ENCODE data around the gene ZNF280A.
"Not testable (repeated sequence)": the region's sequence is repeated elsewhere in the genome, so short reads cannot be mapped to it uniquely, and the experiment has no call there.

Gene ZNF280A

DNA sequence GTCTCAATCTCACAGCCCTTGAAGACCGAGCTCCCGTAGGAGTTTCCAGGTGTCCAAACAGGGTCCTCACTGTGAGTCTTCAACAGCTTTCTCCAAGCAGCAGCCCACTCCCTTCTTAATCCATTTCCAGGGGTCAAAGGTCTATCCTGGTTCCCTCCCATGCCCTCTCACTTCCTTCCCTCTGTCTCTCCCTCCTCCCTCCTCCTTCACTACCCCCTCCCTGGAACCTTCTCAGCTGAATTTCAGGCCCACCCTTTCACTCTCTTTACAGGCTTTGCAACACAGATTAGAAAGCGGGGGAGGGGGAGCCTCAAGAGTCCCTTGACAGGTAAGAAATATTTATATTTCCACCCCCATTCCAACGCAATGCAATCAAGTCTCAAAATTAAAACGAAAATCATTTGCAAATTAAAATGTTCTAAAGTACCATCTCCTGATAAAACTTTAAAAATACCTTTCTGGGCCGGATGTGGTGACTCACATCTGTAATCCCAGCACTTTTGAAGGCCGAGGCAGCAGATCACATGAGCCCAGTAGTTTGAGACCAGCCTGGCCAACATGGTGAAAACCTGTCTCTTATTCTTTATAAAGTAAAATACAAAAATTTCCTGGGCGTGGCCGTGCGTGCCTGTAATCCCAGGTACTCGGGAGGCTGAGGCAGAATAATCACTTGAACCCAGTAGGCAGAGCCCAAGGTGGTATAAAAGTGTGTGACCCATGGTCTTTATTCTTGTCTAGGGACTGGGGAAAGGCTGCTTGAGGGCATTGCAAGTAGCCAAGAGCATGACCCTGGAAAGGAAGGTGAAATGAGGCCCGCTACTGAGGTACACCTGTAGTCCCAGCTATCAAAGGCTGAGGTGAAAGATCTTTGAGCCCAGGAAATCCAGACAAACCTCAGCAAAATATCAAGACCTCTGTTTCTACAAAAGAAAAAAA, 865 bp upstream of the ZNF280A start:
- TF ChIP-seq, protein P1, sequence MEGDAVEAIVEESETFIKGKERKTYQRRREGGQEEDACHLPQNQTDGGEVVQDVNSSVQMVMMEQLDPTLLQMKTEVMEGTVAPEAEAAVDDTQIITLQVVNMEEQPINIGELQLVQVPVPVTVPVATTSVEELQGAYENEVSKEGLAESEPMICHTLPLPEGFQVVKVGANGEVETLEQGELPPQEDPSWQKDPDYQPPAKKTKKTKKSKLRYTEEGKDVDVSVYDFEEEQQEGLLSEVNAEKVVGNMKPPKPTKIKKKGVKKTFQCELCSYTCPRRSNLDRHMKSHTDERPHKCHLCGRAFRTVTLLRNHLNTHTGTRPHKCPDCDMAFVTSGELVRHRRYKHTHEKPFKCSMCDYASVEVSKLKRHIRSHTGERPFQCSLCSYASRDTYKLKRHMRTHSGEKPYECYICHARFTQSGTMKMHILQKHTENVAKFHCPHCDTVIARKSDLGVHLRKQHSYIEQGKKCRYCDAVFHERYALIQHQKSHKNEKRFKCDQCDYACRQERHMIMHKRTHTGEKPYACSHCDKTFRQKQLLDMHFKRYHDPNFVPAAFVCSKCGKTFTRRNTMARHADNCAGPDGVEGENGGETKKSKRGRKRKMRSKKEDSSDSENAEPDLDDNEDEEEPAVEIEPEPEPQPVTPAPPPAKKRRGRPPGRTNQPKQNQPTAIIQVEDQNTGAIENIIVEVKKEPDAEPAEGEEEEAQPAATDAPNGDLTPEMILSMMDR (IDR thresholded peaks at IDR 0.05; ENCODE audit: low read depth, low read length): no peak
- no peak for DNase-seq (ENCODE audit: extremely low read depth, low read depth)

DNA sequence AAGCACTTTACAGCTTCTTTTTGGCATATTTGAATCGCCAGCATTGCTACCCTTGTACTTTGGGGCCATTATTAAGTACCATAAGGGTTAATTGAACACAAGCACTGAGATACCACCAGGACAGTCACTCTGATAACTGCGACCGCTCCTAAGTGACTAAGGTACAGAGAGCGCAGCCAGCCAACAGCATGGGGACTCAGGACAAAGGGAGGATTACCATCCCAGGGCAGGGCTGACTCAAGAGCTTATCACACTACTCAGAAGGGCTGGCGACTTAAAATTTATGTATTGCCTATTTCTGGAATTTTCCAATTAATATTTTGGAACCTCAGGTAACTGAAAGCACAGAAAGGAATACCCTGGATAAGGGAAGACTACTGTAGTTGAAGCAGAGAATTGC, 479 bp downstream of the ZNF280A start:
- TF ChIP-seq, protein P1 (IDR thresholded peaks at IDR 0.05; ENCODE audit: low read depth, low read length): no peak
- no peak for DNase-seq (ENCODE audit: extremely low read depth, low read depth)

DNA sequence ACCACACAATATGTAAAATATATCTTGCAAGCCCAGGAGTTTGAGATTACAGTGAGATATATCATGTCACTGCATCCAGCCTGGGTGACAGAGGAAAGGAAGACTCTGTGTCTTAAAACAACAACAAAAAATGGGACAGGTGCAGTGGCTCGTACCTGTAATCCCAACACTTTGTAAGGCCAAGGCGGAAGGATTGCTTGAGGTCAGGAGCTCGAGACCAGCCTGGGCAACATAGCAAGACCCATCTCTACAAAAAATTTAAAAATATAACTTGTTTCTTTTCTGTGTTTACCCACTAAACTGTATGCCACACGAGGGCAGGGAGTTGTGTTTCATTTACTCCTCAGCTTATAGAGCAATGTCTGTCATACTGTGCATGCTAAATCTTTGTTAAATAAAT, 3.1 kb downstream of the ZNF280A start:
- TF ChIP-seq, protein P1 (IDR thresholded peaks at IDR 0.05; ENCODE audit: low read depth, low read length): no peak
- no peak for DNase-seq (ENCODE audit: extremely low read depth, low read depth)

DNA sequence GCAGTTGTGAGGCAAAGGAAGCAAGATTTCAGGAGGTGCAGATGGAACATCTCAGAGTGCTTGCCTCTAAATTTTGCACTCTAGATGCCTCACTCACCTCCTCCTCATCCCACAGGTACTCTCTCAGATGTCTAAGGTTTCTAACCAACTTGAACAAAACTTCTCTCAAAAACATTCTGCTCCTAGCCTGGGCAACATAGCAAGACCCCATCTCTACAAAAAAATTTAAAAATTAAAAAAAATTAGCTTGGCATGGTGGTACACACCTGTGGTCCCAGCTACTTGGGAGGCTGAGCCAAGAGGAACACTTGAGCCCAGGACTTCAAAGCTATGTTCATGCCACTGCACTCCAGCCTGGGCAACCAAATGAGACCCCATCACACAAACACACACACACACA, 4.2 kb downstream of the ZNF280A start:
- no peak for DNase-seq (ENCODE audit: extremely low read depth, low read depth)
- TF ChIP-seq, protein P1 (IDR thresholded peaks at IDR 0.05; ENCODE audit: low read depth, low read length): no peak

DNA sequence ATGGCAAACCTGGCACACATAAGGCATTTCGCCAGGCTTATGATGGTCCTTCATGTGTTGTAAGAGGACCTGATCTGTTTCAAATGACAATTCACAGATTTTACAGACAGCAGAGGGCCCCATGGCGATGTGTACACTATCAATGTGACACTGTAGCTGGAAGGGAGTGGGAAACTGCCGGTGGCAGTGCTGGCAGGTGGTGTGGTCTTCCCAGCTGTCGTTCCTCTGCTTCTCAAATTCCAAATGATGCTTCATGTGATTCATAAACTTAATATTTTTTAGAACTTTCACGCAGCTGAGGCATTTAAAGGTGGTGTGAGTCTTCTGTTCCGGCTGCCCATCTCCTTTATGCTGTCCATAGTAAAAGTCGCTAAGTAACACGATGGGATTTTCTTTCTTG, 5.6 kb downstream of the ZNF280A start:
- DNase-seq (ENCODE audit: extremely low read depth, low read depth): not testable (repeated sequence)

DNA sequence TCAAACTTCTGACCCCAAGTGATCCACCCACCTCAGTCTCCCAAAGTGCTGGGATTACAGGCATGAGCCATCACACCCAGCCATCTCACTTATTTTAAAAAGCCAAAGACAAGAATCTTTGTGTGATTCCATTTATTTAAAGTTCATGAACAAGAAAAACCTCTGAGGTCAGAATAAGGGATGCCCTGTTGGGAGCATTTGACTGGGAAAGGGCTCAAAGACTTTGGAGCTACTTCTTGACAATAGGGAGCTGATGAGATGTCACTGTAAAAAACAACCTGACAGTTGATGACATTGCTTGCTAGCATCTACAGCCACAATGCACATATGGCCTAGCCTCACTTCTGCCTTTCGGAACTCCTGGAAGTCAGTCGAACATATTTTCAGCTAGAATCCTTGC, 6.5 kb downstream of the ZNF280A start:
- TF ChIP-seq, protein P1 (IDR thresholded peaks at IDR 0.05; ENCODE audit: low read depth, low read length): no peak

DNA sequence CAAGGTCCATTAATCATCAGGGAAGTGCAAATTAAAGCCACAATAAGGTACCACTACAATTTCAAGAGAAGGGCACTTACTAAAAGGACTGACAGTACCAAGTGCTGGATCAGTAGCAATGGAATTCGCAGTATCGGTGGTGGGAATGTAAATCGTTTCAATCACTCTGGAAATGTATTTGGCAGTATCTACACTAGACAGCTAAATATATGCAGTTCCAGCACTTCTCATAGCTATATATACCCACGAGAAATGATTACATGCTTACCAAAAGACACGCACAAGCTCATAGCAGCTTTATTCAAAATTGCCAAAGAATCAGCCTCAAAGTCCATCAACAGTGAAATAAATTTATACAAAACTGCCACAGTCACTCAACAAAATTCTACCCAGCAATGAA, 7.1 kb downstream of the ZNF280A start:
- DNase-seq (ENCODE audit: extremely low read depth, low read depth): no peak
- TF ChIP-seq, protein P1 (IDR thresholded peaks at IDR 0.05; ENCODE audit: low read depth, low read length): no peak

More for the DNA sequence above, 6.5 kb downstream of the ZNF280A start:
- no peak for DNase-seq (ENCODE audit: extremely low read depth, low read depth)

DNA sequence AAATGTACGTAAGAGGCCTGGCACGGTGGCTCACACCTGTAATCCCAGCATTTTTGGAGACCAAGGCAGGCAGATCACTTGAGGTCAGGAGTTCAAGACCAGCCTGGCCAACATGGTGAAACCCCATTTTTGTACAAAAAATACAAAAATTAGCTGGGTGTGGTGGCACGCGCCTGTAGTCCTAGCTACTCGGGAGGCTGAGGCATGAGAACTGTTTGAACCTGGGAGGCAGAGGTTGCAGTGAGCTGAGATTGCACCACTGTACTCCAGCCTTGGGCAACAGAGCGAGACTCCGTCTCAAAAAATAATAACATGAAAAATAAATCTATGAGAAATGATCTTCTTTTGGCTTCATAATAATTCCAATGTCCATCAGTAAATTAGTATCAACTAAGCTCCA, 9.2 kb downstream of the ZNF280A start:
- DNase-seq (ENCODE audit: extremely low read depth, low read depth): not testable (repeated sequence)

DNA sequence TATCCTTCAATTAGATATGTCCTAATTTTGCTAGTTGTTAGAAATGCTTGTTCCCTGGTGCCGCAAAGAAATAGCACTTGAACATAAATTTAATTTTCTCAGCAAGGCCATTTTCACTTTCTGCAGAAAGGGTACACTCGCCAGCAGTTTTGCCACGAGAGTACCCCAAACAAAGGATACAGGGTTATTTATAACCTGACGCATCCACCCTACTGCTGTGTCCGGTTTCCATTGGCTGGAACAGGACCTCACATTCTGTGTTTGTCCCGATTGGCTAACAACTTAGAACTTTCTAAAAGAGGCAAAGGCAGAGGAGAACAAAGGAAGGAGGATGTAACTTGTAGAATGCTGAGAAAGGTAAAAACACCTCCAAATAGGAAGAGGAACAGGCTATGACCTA, 10.2 kb downstream of the ZNF280A start:
- DNase-seq (ENCODE audit: extremely low read depth, low read depth): not testable (repeated sequence)
